Astrocyte of the cerebellum (primary cell): ENCODE measurements around the gene EML2.

ENCODE experiments used
- DNase-seq: peaks from one replicate; pipeline ENCODE4 v3.0.0-alpha.2; 2011; ENCODE audit warnings: low read depth
- H3K4me3 ChIP-seq: 2 replicates; pipeline ENCODE4 v1.5.1; 2011; ENCODE audit warnings: mild to moderate bottlenecking, low read depth, low read length, moderate library complexity
- in situ Hi-C: cut with HindIII; loops from 2 replicates; pipeline ENCODE4 v1.10.0; 2017; ENCODE audit warnings: low sequenced_read_pairs
- TF ChIP-seq, protein P1 (sequence below): IDR thresholded peaks from 2 replicates; pipeline ENCODE4 v1.5.1; 2012; ENCODE audit warnings: low read length, low read depth, moderate library complexity, mild to moderate bottlenecking; ENCODE audit errors: missing control alignments

Gene EML2

DNA sequence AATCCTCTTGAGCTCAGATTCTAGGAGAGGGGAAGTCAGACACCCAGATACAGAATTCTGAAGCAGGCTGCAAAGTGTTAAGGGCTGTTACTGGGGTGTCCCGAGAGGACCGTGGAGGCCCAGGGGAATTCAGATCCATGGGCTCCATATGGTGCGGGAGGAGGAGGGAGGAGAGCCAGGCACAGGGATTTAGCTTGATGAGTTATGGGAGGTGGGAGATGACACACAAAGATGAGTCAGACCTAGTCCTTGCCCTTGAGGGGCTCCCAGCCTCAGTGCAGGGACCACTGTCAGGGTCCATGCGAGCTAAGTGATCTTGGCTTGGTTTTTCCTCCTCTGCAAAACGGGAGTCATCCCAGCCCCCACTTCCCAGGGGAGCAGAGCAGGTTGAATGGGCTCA, 14.4 kb upstream of the EML2 start:
- TF ChIP-seq, protein P1, sequence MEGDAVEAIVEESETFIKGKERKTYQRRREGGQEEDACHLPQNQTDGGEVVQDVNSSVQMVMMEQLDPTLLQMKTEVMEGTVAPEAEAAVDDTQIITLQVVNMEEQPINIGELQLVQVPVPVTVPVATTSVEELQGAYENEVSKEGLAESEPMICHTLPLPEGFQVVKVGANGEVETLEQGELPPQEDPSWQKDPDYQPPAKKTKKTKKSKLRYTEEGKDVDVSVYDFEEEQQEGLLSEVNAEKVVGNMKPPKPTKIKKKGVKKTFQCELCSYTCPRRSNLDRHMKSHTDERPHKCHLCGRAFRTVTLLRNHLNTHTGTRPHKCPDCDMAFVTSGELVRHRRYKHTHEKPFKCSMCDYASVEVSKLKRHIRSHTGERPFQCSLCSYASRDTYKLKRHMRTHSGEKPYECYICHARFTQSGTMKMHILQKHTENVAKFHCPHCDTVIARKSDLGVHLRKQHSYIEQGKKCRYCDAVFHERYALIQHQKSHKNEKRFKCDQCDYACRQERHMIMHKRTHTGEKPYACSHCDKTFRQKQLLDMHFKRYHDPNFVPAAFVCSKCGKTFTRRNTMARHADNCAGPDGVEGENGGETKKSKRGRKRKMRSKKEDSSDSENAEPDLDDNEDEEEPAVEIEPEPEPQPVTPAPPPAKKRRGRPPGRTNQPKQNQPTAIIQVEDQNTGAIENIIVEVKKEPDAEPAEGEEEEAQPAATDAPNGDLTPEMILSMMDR: no peak
- DNase-seq: no peak
- in situ Hi-C loops: no loop called here

DNA sequence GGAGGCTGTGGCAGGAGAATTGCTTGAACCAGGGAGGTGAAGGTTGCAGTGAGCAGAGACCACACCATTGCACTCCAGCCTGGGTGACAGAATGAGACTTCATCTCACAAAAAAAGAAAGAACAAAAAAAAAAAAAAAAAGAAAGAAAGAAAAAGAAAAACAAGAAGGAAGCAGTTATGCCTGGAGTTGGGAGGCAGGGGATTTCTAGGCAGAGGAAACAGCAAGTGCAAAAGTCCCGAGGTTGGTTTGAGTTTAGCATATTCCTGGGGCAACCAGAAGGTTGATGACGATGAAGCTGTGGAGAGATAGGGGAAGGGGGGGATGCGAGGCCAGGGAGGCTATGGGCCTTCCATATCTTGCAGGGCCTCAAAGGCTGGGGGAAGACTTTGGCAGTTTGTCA, 11.5 kb upstream of the EML2 start:
- in situ Hi-C loops: no loop called here
- no peak overlapping the region for H3K4me3 ChIP-seq
- DNase-seq: no peak
- TF ChIP-seq, protein P1: no peak

More for the DNA sequence above, 14.4 kb upstream of the EML2 start:
- no peak overlapping the region for H3K4me3 ChIP-seq

DNA sequence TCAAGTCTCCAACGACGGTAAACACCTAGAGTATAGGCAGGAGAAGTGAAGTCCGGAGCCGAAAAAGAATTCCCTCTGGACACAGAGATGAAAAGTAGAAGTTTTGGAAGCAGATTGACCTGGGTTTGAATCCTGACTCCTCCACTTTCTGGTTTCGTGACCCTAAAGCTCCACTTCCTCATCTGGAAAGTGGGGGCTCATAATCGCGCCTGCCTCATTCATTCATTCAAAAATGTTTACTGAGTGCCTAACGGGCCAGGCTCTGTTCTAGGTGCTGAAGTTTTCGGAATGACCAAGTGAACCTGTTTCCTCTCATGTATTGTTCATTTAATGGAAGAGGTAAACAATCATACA, 7.1 kb upstream of the EML2 start:
- in situ Hi-C loops: loop anchor here (10.0 kb wide), 1 partner anchor 92 kb away; no protein-coding TSS in a partner anchor

DNA sequence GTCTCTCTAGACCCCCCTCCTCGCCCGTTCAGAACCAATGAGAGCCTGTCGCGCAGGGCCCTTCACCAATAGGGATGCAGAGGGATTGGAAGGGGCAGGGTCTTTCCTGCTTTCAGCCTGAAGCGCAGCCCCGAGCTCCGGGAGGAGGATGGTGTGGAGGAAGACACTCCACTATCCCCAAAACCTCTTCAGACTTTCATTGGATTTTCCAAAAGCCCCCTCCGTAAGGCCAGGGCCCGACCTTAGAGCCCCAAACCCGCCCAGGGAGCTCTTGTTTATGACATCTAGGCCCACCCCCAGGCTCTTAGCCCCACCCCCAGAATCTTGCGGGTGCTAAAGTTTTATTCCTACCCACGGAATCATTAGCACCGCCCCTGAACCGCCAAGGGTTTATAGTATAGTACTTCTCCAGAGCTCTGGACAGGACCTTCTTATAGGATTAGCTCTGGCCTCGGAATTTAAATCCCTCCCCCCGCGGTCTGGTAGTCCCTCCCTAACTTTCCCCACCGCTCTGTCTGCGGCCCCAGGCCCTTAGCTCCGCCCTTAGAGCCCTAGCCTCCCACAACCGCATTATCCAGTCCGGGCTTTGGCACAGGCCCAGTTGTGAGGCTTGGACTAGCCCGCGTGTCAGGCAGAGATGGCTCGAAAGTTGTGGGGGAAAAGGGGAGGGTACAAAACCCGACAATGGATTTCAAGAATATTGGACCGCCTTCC, 6.6 kb upstream of the EML2 start:
- in situ Hi-C loops: loop anchor here (10.0 kb wide), 1 partner anchor 91 kb away; no protein-coding TSS in a partner anchor
- DNase-seq: peak; percentile 68
- H3K4me3 ChIP-seq: peak overlapping the region; percentile 43
- TF ChIP-seq, protein P1: no peak

More for the DNA sequence above, 7.1 kb upstream of the EML2 start:
- H3K4me3 ChIP-seq: peak overlapping the region; percentile 43
- DNase-seq: no peak
- TF ChIP-seq, protein P1: no peak

DNA sequence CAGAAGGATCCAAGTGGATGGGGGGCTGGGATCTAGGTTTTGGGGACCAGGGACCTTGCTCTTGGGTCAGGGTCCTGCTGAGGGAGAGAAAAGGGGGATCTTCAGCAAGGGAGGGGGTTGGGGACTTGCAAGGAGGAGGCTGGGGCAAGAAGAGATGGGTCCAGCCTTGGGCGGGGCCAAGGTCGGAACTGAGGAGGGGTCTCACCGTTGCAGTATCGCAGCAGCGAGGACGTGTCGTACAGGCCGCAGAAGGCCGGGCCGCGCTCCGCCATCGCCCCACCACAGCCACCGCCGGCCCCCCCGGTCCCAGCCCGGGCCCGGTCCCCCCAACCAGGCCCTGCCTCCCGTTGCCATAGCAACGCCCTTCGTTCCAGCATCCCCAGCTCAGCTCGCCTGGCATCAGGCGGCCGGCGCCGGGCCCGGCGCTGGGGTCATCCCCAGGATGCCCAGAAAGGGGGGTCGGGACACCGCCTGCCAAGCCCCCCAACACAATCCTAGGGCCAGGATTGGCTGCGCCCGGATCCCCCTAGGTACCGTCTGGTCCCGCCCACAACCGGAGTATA, 6.0 kb upstream of the EML2 start:
- in situ Hi-C loops: loop anchor here (10.0 kb wide), 1 partner anchor 90 kb away; no protein-coding TSS in a partner anchor
- TF ChIP-seq, protein P1: no peak
- peak overlapping the region; percentile 43 for H3K4me3 ChIP-seq
- no peak for DNase-seq

DNA sequence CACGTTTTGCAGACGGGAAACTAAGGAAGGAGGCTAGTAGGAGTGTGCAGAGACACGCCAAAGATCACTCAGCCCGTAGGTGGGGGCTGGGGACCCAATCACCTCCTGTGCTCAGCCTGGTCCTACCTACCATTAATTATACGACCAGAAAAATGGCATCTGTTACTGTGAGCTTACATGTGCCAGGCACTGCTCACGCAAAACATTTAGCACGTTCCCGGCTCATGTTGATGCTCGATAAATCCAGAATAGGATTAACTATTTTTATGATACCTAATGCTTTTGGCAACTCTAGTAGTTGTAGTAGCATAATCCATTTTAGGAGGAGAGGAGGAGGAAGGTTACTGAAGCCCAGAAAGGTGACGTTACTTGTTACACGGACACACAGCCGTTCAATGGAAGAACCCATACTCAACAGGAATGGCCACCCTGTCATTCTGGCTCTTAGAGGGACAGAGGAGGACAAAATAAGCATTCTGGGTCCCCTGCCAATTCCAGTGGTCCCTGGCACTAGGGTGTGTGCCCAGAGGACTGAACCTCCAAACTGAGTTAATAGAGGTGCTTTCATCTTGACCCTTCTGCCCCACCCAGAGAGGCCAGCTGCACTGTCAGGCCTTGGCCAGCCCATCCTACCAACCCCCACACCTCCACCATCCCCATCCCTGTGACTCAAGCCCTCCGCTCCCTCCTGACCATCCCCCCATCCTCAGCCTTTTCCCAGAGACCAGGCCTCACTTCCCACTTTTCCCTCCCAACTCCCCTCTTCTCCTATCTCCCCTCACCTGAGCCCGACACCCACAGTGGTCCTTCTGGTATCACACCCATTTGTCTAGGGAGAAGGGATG, 5.0 kb upstream of the EML2 start:
- H3K4me3 ChIP-seq: no peak overlapping the region
- in situ Hi-C loops: loop anchor here (10.0 kb wide), 1 partner anchor 89 kb away; no protein-coding TSS in a partner anchor
- TF ChIP-seq, protein P1: no peak

More for the DNA sequence above, 5.0 kb upstream of the EML2 start:
- no peak for DNase-seq
